PFSK-1 (cell line): Measurements from ENCODE around the gene TRPV5.

Source experiments
- FOXP2 ChIP-seq: optimal IDR thresholded peaks from 2 replicates; pipeline ENCODE3; 2011; ENCODE audit warnings: borderline replicate concordance, control low read depth, inconsistent platforms; ENCODE audit not compliant: insufficient read depth; ENCODE audit errors: extremely low read length, extremely low read depth
- POLR2AphosphoS5 ChIP-seq: IDR thresholded peaks from 2 replicates; pipeline ENCODE4 v1.6.1; 2012; ENCODE audit warnings: low read depth, mild to moderate bottlenecking, control low read depth, low read length, moderate library complexity
- SIN3A ChIP-seq: IDR thresholded peaks from 2 replicates; pipeline ENCODE4 v1.6.1; 2012; ENCODE audit warnings: mild to moderate bottlenecking, low read length, moderate library complexity, borderline replicate concordance; ENCODE audit not compliant: insufficient read depth
- TAF1 ChIP-seq: IDR thresholded peaks from 2 replicates; pipeline ENCODE4 v1.6.1; 2012; ENCODE audit warnings: low read length, control low read depth, borderline replicate concordance; ENCODE audit not compliant: insufficient read depth
- TF ChIP-seq, protein P1 (sequence below), 2 experiments: IDR thresholded peaks; 2 replicates each; pipeline versions ENCODE4 v1.6.1 to v1.8.0; 2011 to 2012; ENCODE audit warnings: low read depth in 2 of 2, low read length in 2 of 2, control low read depth in 1 of 2, inconsistent platforms in 1 of 2, mild to moderate bottlenecking in 1 of 2, moderate library complexity in 1 of 2; ENCODE audit not compliant: insufficient read depth in 1 of 2

The TRPV5 gene

DNA sequence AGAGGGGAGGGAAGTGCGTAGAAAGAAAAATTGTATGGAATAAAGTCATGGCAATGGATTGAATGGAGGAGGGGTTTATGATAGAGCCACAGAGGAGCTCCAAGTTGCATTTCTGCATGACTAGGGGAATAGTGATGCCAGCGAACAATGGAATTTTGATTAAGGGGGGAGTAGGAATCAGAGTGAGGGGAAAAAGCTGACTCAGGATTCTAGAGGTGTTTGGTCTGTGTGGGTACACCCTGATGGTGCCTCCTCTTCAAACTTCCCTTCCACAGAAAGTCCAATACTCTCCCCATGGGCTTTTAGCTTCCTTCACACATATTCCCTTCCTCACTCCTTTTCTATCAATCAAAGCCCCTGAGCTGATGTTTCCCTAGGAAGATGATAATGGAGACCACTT lies 30.4 kb upstream of the TRPV5 start:
- TF ChIP-seq TAF1 = no peak
- TF ChIP-seq, protein P1, sequence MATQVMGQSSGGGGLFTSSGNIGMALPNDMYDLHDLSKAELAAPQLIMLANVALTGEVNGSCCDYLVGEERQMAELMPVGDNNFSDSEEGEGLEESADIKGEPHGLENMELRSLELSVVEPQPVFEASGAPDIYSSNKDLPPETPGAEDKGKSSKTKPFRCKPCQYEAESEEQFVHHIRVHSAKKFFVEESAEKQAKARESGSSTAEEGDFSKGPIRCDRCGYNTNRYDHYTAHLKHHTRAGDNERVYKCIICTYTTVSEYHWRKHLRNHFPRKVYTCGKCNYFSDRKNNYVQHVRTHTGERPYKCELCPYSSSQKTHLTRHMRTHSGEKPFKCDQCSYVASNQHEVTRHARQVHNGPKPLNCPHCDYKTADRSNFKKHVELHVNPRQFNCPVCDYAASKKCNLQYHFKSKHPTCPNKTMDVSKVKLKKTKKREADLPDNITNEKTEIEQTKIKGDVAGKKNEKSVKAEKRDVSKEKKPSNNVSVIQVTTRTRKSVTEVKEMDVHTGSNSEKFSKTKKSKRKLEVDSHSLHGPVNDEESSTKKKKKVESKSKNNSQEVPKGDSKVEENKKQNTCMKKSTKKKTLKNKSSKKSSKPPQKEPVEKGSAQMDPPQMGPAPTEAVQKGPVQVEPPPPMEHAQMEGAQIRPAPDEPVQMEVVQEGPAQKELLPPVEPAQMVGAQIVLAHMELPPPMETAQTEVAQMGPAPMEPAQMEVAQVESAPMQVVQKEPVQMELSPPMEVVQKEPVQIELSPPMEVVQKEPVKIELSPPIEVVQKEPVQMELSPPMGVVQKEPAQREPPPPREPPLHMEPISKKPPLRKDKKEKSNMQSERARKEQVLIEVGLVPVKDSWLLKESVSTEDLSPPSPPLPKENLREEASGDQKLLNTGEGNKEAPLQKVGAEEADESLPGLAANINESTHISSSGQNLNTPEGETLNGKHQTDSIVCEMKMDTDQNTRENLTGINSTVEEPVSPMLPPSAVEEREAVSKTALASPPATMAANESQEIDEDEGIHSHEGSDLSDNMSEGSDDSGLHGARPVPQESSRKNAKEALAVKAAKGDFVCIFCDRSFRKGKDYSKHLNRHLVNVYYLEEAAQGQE (IDR thresholded peaks at IDR 0.05; ENCODE audit: insufficient read depth in 1 of 2, low read depth in 2 of 2, low read length in 2 of 2) = no peak
- no peak for TF ChIP-seq SIN3A
- no peak for TF ChIP-seq FOXP2
- no peak for TF ChIP-seq POLR2AphosphoS5

DNA sequence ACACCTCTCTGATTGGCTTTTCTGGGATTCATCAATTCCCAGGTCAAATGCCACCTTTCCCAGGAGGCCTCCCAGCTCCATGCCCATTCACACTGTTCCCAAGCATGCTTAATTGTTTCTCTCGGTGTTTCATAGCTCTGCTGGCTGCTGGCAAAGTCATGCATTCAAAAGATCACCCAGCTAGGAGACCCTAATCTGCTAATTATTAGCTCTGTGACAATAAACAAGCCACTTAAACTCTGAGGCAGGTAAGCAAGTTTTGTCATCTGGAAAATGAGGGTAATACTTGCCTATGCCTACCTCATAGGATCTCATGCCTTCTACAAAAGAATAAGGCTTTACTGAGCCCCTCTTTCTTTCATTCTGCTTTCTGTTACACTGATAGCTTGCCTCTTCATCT lies 29.4 kb upstream of the TRPV5 start:
- no peak for TF ChIP-seq SIN3A

DNA sequence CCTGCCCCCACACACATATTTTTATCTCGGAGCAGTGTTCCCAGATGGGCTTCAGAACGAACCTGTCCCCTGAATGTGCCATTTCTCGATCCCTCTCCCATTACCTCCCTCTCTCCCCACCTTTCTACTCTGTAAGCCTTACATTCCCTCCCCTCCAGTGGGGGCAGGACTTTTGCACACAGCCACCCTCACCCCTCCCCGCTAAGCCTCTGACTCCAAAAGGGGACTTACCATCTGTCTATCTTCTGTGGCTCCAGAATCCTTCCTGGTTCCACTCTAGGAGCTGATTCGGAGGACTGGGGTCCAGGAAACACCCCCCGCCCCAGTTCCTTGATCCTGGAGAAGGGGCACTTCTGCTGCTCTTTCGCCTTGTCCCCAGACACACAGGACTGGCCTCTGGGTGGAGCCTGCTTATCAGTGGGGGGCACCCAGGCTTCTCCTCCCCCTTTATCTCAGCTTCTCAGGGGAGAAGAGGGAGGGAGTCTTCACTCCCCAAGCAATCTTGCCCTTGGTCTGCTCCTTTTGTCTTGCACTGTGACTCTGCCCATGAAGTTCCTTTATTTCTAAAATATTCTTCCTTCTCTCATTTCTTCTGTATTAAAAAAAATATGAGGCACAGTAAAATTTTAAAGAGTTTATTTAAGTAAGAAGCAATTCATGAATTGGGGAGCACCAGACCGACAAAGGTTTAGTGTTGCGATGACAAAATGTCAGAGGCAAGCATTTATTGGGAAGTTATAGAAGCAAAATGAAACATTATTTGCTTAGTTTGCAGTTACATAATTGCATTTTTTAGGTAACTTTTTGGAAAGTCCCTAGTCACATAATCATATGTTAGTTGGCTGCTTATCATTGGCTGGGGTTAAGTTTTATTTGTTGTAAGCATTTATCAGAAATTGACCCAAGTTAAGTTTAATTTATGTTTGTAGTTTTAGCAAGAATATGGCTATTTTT lies 28.7 kb upstream of the TRPV5 start, which contains the start of gene KEL:
Gene KEL, minus strand, starts transcription at position 391 of the 954 bp plus-strand sequence. Its CDS starts 157 bp downstream, at position 234.
- TF ChIP-seq POLR2AphosphoS5 (no peak), SIN3A (no peak), FOXP2 (no peak), TAF1 (no peak)
- TF ChIP-seq, protein P1 (IDR thresholded peaks at IDR 0.05; ENCODE audit: insufficient read depth in 1 of 2, low read depth in 2 of 2, low read length in 2 of 2) = no peak

DNA sequence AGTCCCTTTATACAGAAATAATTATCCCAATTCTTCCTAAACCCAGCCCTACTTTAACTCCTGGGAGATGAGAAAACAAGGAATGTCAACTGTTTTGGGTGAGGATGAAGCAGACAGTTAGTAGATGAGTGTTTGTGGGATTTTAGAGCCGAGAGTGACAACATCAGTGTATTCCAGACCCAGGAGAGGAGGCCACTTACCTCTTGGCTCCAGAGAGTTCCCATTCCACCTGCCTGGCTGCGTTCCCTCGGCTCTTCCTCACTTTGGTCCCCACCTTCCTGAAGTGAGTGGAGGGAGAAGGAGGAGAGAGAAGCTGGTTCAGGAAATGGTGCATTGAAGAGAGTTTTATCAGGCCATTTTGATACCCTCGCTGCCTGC lies 28.0 kb upstream of the TRPV5 start:
- TF ChIP-seq FOXP2 (no peak), POLR2AphosphoS5 (no peak)

DNA sequence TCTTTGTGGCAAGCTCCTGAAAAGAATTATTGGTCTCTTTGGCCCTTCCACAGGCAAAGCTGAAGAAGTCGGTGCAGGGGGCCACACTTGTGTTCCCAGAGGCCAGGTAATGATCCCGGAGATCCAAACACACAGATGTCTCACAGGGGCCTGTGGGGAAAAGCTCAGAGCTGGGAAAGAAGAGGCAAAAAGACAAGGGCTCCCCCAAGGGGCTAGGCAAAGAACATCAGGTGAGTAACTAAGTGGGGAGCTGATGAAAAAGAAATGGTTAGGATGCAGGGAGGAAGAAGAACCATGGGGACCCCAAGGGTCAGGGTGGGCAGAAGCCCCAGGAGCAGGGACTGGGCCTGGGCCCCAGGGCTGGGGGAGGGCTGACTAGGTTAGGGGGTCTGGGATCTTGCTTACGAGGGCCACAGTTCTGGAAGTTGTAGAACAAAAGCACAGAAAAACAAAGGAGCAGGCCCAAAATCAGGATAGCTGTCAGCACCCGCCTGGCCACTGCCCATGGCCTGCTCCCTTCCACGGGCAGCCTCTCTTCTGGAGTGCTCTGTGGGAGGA lies 27.5 kb upstream of the TRPV5 start:
- TF ChIP-seq FOXP2 = no peak
- TF ChIP-seq TAF1 = no peak
- TF ChIP-seq, protein P1 (IDR thresholded peaks at IDR 0.05; ENCODE audit: insufficient read depth in 1 of 2, low read depth in 2 of 2, low read length in 2 of 2) = no peak
- no peak for TF ChIP-seq SIN3A
- no peak for TF ChIP-seq POLR2AphosphoS5

DNA sequence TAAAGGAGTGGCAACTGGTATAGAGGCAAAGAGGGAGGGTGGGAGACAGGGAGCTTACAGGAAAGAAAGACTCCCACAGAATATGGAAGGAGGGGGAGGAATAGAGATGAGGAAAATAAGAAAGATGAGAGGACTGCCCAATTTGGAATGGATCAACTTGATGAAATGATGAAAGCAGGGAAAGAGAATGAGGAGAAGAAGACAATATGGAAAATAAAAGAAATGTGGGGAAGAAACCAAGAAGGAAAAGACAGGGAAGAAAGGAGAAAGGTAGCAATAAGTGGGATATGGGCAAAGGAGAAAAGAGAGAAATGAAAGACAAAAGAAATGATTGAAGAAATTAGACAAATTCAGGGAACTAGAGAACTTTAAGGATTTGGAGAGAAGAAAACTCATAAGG lies 25.7 kb upstream of the TRPV5 start:
- no peak for TF ChIP-seq SIN3A
- TF ChIP-seq TAF1 = no peak
- no peak for TF ChIP-seq FOXP2
- TF ChIP-seq, protein P1 (IDR thresholded peaks at IDR 0.05; ENCODE audit: insufficient read depth in 1 of 2, low read depth in 2 of 2, low read length in 2 of 2) = no peak
- no peak for TF ChIP-seq POLR2AphosphoS5
